Measurements from ENCODE around the gene IQSEC1.
A peak's percentile ranks its signal among the peaks of the same experiment; 100 is the strongest.
"Not testable (repeated sequence)": the region's sequence is repeated elsewhere in the genome, so short reads cannot be mapped to it uniquely, and the experiment has no call there.

Gene IQSEC1

GRCh38 chr3:12870942-12871341 is 202.3 kb downstream of the IQSEC1 start:
- no peak for DNase-seq (ENCODE audit: low read depth)

GRCh38 chr3:12869035-12869621 is 204.1 kb downstream of the IQSEC1 start:
- DNase-seq (ENCODE audit: low read depth) = no peak

GRCh38 chr3:12868039-12869034 is 204.9 kb downstream of the IQSEC1 start:
- DNase-seq (ENCODE audit: low read depth) = peak; percentile 88

GRCh38 chr3:12866836-12867235 is 206.4 kb downstream of the IQSEC1 start:
- no peak for DNase-seq (ENCODE audit: low read depth)

- no peak for DNase-seq (ENCODE audit: low read depth)
Measured at GRCh38 chr3:12865271-12865670, 208.0 kb downstream of the IQSEC1 start.

GRCh38 chr3:12862387-12862786 is 210.8 kb downstream of the IQSEC1 start:
- DNase-seq (ENCODE audit: low read depth) = no peak

GRCh38 chr3:12861611-12862010 is 211.6 kb downstream of the IQSEC1 start:
- no peak for DNase-seq (ENCODE audit: low read depth)

GRCh38 chr3:12859840-12860239 is 213.4 kb downstream of the IQSEC1 start:
- DNase-seq (ENCODE audit: low read depth) = no peak

- no peak for DNase-seq (ENCODE audit: low read depth)
Measured at GRCh38 chr3:12856626-12857025, 216.6 kb downstream of the IQSEC1 start.

- no peak for DNase-seq (ENCODE audit: low read depth)
Measured at GRCh38 chr3:12854565-12854964, 218.7 kb downstream of the IQSEC1 start.

- not testable (repeated sequence) for DNase-seq (ENCODE audit: low read depth)
Measured at GRCh38 chr3:12853847-12854246, 219.4 kb downstream of the IQSEC1 start.

- DNase-seq (ENCODE audit: low read depth) = no peak
Measured at GRCh38 chr3:12852201-12852600, 221.0 kb downstream of the IQSEC1 start.
